Myocyte (in vitro differentiated cells): Measurements from ENCODE around the gene MTM1. TPM values are rescaled to one million over a fixed set of nuclear protein-coding genes. Genes with fewer than 3 reads are reported as not detected.

Source experiments
- DNase-seq: peaks from one replicate; pipeline ENCODE4 v3.0.0-alpha.2; 2012; ENCODE audit warnings: low read depth
- total RNA-seq: library from RNA; depleted of rRNA; stranded (reverse); fragments of >200 nt; gene quantifications from 2 replicates; pipeline ENCODE4 v1.2.3, GENCODE V29; 2014

Gene MTM1
- total RNA-seq, 1 donor from 2014 or later = 8.9 TPM

GRCh38 chrX:150704030-150704613 lies 135.7 kb downstream of the MTM1 start:
- peak; percentile 18 for DNase-seq

DNA sequence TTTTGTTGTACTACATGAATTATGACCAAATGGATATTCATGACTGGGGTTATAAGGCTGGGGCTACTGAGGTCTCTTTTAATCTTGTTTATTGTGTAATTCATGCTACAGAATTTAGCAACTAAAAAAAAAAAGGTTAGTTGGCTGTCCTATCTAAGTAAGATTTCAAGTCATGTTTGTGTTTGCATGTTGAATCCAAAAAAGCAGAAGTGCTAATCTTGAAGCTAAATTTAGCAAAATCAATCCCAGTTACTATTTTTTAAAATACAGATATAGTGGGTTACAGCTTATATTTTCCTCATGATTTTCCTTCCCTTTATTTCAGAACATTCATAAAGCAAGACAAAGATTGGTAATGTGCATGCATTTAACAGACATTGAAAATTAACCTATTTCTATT lies 144.2 kb downstream of the MTM1 start:
- no peak for DNase-seq

GRCh38 chrX:150715184-150715583 lies 146.8 kb downstream of the MTM1 start:
- DNase-seq = no peak

DNA sequence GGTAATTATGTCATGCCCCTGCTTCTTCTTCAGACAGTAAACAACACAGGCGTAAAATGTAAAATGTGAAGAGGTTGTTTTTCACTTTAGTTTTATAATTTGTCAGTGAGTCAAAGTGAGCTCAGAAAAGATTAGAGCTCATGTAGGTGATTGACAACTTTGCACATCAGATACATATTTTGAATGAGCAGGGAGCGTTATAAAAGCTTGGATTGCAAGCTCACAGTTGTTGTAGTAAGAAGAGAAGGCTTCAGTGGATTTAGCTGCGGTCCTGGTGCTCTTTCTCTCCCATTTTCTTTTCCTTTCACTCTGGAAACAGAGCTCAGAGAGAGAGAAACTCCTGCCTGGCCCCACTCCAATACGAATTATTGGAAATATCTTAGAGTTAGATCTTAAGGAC lies 151.2 kb downstream of the MTM1 start:
- DNase-seq = no peak

Other genes starting within 250 kb of the MTM1 start
- 2.4 and 3.0 TPM in 2 replicates for gene MAMLD1, start 205.3 kb upstream of the MTM1 start, total RNA-seq
- gene MTMR1, start 124.8 kb downstream of the MTM1 start, total RNA-seq = 42.3 and 64.4 TPM in 2 replicates